Stimulated activated CD4-positive, alpha-beta T cell treated with anti-CD3 and anti-CD28 coated beads, Interleukin-12 subunit alpha, Interleukin-12 subunit beta, amount 100 ng/mL, for 24 hours (primary cell): ENCODE results near the gene TRPM3.

Experiments
- DNase-seq, 2 experiments: peaks; one replicate each; pipeline ENCODE4 v3.0.0-alpha.2; 2020; ENCODE audit warnings: low read depth in 2 of 2

Gene TRPM3

GRCh38 chr9:70519912-70520724 is 601.3 kb downstream of the TRPM3 start:
- no peak for DNase-seq

GRCh38 chr9:70517926-70518610 is 603.4 kb downstream of the TRPM3 start:
- DNase-seq, result no peak

- DNase-seq, result no peak
Measured at GRCh38 chr9:70514273-70514672, 607.1 kb downstream of the TRPM3 start.

GRCh38 chr9:70511858-70512257 is 609.6 kb downstream of the TRPM3 start:
- no peak for DNase-seq

GRCh38 chr9:70510157-70510770 is 611.2 kb downstream of the TRPM3 start:
- peak in 1 of 2 experiments; percentile 37 for DNase-seq

- DNase-seq, result no peak
Measured at GRCh38 chr9:70506159-70506558, 615.3 kb downstream of the TRPM3 start.

GRCh38 chr9:70504834-70505233 is 616.6 kb downstream of the TRPM3 start:
- no peak for DNase-seq

- no peak for DNase-seq
Measured at GRCh38 chr9:70502690-70503089, 618.7 kb downstream of the TRPM3 start.

- no peak for DNase-seq
Measured at GRCh38 chr9:70500793-70501192, 620.6 kb downstream of the TRPM3 start.

- no peak for DNase-seq
Measured at GRCh38 chr9:70499621-70500020, 621.8 kb downstream of the TRPM3 start.

GRCh38 chr9:70498866-70499265 is 622.6 kb downstream of the TRPM3 start:
- DNase-seq, result no peak

- DNase-seq, result no peak
Measured at GRCh38 chr9:70496244-70496643, 625.2 kb downstream of the TRPM3 start.

- DNase-seq, result no peak
Measured at GRCh38 chr9:70495514-70495913, 625.9 kb downstream of the TRPM3 start.

- no peak for DNase-seq
Measured at GRCh38 chr9:70494221-70494620, 627.2 kb downstream of the TRPM3 start.

GRCh38 chr9:70493029-70493428 is 628.4 kb downstream of the TRPM3 start:
- no peak for DNase-seq

- DNase-seq, result no peak
Measured at GRCh38 chr9:70492319-70492777, 629.1 kb downstream of the TRPM3 start.

GRCh38 chr9:70491426-70492318 is 629.7 kb downstream of the TRPM3 start:
- DNase-seq, result no peak

- no peak for DNase-seq
Measured at GRCh38 chr9:70490478-70490877, 630.9 kb downstream of the TRPM3 start.

GRCh38 chr9:70488793-70489105 is 632.7 kb downstream of the TRPM3 start:
- DNase-seq, result no peak

GRCh38 chr9:70488098-70488792 is 633.2 kb downstream of the TRPM3 start:
- DNase-seq, result no peak

GRCh38 chr9:70486127-70486526 is 635.3 kb downstream of the TRPM3 start:
- DNase-seq, result no peak
